Superior temporal gyrus (tissue), 1 donor: ENCODE data around the gene DYRK3.

Source experiments
- DNase-seq: peaks from one replicate; pipeline ENCODE4 v3.0.0-alpha.2; 2016; ENCODE audit errors: extremely low spot score

The DYRK3 gene

GRCh38 chr1:206684003-206684402 is 48.7 kb downstream of the DYRK3 start:
- no peak for DNase-seq

- peak; percentile 60 for DNase-seq
Observed at GRCh38 chr1:206684478-206685333, 49.4 kb downstream of the DYRK3 start, which contains the start of gene MAPKAPK2. TSS of gene MAPKAPK2 (plus strand) at chr1:206684905. CDS start at chr1:206685230, 325 bp downstream.

- DNase-seq = no peak
Observed at GRCh38 chr1:206685334-206685768, 50.0 kb downstream of the DYRK3 start.

- no peak for DNase-seq
Observed at GRCh38 chr1:206685769-206686477, 50.6 kb downstream of the DYRK3 start.

GRCh38 chr1:206686478-206687249 is 51.3 kb downstream of the DYRK3 start:
- DNase-seq = no peak

- no peak for DNase-seq
Observed at GRCh38 chr1:206687251-206687914, 52.0 kb downstream of the DYRK3 start.

GRCh38 chr1:206687915-206688442 is 52.6 kb downstream of the DYRK3 start:
- no peak for DNase-seq

GRCh38 chr1:206690516-206690915 is 55.2 kb downstream of the DYRK3 start:
- DNase-seq = no peak

GRCh38 chr1:206691604-206692003 is 56.3 kb downstream of the DYRK3 start:
- DNase-seq = no peak

GRCh38 chr1:206693029-206693428 is 57.7 kb downstream of the DYRK3 start:
- no peak for DNase-seq

GRCh38 chr1:206693592-206693991 is 58.3 kb downstream of the DYRK3 start:
- no peak for DNase-seq

- no peak for DNase-seq
Observed at GRCh38 chr1:206694171-206695124, 59.1 kb downstream of the DYRK3 start.

- no peak for DNase-seq
Observed at GRCh38 chr1:206695733-206696132, 60.4 kb downstream of the DYRK3 start.

- no peak for DNase-seq
Observed at GRCh38 chr1:206696812-206697585, 61.7 kb downstream of the DYRK3 start.

GRCh38 chr1:206698011-206698410 is 62.7 kb downstream of the DYRK3 start:
- no peak for DNase-seq
